Heart left ventricle (tissue), 13 donors: ENCODE results near the gene EPHB6.

Experiments used
- POLR2A ChIP-seq, 2 donors: fragments of 450-650 bp; IDR thresholded peaks; one replicate each; pipeline ENCODE4 v1.6.1; 2017; ENCODE audit warnings: antibody characterized with exemption in 2 of 2, mild to moderate bottlenecking in 2 of 2, moderate library complexity in 2 of 2
- TF ChIP-seq, protein P1 (sequence below), 12 donors: fragments of 200-600 bp; sonication (generic) in 4 of 12; IDR thresholded peaks; one replicate each; pipeline versions ENCODE4 v1.5.0 to v1.8.0; 2018 to 2022; ENCODE audit warnings: antibody characterized with exemption in 12 of 12, mild to moderate bottlenecking in 5 of 12
- donor health status: ischemic (EF 13 %, LVEDD 7.1; RV severe dilation, severe dysfunction).
- donor health status: DM: no; HTN: yes; CAD: no.
- donor health status: DM: no; HTN: no; CAD: no.
- donor health status: ischemic (EF 25% LVEDD 6.9; RV normal size, moderate dysfunction).
- donor health status: ischemic (EF 25% LVEDD 5.7; RV mildly dilated, moderate dysfunction).
- donor health status: ischemic (EF 35%, LVEDD 5.7; RV mildly dilated, moderate dysfunction).
- donor health status: nonischemic (EF 11% LVEDD 7.7; RV severe dilation, severe dysfunction).
- donor health status: DM: yes; HTN: yes; CAD: no.
- donor health status: PGD.
- donor health status: ischemic (EF 29% LVEDD 5.4; RV normal size, mild dysfunction).
- donor health status: nonischemic (EF 23%, LVEDD 6.1; RV moderate dilation, normal function).

DNA sequence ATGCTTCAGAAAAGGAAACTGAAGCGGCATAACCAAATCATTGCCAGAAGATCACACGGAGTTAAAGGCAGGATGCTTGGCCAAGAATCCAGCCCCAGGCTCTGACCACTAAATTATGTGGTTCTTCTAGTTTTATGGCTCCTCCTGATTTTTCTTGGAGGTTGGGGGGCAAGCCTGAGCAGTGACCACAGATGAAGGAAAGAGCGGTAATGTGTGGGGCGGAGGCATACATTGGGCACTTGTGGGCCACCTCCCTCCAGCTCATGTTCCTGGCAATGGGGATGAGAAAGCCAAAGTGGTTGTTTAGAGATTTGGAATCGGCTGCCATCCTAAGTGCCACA is 27.4 kb downstream of the EPHB6 start:
- TF ChIP-seq, protein P1, sequence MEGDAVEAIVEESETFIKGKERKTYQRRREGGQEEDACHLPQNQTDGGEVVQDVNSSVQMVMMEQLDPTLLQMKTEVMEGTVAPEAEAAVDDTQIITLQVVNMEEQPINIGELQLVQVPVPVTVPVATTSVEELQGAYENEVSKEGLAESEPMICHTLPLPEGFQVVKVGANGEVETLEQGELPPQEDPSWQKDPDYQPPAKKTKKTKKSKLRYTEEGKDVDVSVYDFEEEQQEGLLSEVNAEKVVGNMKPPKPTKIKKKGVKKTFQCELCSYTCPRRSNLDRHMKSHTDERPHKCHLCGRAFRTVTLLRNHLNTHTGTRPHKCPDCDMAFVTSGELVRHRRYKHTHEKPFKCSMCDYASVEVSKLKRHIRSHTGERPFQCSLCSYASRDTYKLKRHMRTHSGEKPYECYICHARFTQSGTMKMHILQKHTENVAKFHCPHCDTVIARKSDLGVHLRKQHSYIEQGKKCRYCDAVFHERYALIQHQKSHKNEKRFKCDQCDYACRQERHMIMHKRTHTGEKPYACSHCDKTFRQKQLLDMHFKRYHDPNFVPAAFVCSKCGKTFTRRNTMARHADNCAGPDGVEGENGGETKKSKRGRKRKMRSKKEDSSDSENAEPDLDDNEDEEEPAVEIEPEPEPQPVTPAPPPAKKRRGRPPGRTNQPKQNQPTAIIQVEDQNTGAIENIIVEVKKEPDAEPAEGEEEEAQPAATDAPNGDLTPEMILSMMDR (IDR thresholded peaks at IDR 0.05) = no peak
- no peak for TF ChIP-seq POLR2A (IDR thresholded peaks at IDR 0.05)
